Loucy (cell line): ENCODE measurements around the gene CCDC148.

ENCODE experiments used
- H2AFZ ChIP-seq: fragments of 200-600 bp; sonication (generic); 2 replicates; pipeline ENCODE4 v1.6.0; 2016; ENCODE audit warnings: antibody characterized with exemption, mild to moderate bottlenecking, low read length, moderate library complexity
- H3F3A ChIP-seq: fragments of 200-600 bp; 2 replicates; pipeline ENCODE4 v1.6.0; 2016; ENCODE audit warnings: antibody characterized with exemption, low read depth, mild to moderate bottlenecking
- H3K27me3 ChIP-seq: fragments of 200-600 bp; sonication (generic); 2 replicates; pipeline ENCODE4 v1.6.1; 2014; ENCODE audit warnings: low read length, mild to moderate bottlenecking; ENCODE audit not compliant: insufficient read depth, poor library complexity, severe bottlenecking
- H3K36me3 ChIP-seq: fragments of 200-600 bp; sonication (generic); 2 replicates; pipeline ENCODE4 v1.6.1; 2016; ENCODE audit warnings: low read length; ENCODE audit not compliant: insufficient read depth
- H3K4me1 ChIP-seq: fragments of 200-600 bp; sonication (generic); 2 replicates; pipeline ENCODE4 v1.5.1; 2014; ENCODE audit warnings: low read length, mild to moderate bottlenecking; ENCODE audit not compliant: insufficient read depth, poor library complexity, severe bottlenecking
- H3K4me2 ChIP-seq: fragments of 200-600 bp; sonication (generic); 2 replicates; pipeline ENCODE4 v1.6.0; 2014; ENCODE audit warnings: antibody characterized with exemption, low read length, low read depth, mild to moderate bottlenecking; ENCODE audit not compliant: poor library complexity, severe bottlenecking
- H3K4me3 ChIP-seq: fragments of 200-600 bp; sonication (generic); 2 replicates; pipeline ENCODE4 v1.5.1; 2014; ENCODE audit warnings: low read length, mild to moderate bottlenecking, mixed read lengths; ENCODE audit not compliant: poor library complexity, severe bottlenecking
- H3K79me2 ChIP-seq: fragments of 200-600 bp; sonication (generic); 2 replicates; pipeline ENCODE4 v1.6.1; 2014; ENCODE audit warnings: low read length; ENCODE audit not compliant: insufficient read depth
- H3K9ac ChIP-seq: fragments of 200-600 bp; sonication (generic); 2 replicates; pipeline ENCODE4 v1.6.0; 2014; ENCODE audit warnings: mild to moderate bottlenecking, low read depth, low read length, moderate library complexity; ENCODE audit not compliant: poor library complexity, severe bottlenecking
- H3K9me2 ChIP-seq: fragments of 200-600 bp; sonication (generic); replicated peaks from 2 replicates; pipeline ENCODE4 v1.6.1; 2016; ENCODE audit warnings: low read depth, low read length, mixed read lengths
- H3K9me3 ChIP-seq: fragments of 200-600 bp; sonication (generic); 2 replicates; pipeline ENCODE4 v1.6.1; 2014; ENCODE audit warnings: mild to moderate bottlenecking, antibody characterized with exemption, low read length, low read depth; ENCODE audit not compliant: insufficient read depth
- H4K20me1 ChIP-seq: fragments of 200-600 bp; sonication (generic); 2 replicates; pipeline ENCODE4 v1.6.0; 2014; ENCODE audit warnings: antibody characterized with exemption, low read length, mild to moderate bottlenecking; ENCODE audit not compliant: insufficient read depth, poor library complexity, severe bottlenecking
- EZH2phosphoT487 ChIP-seq: fragments of 200-600 bp; IDR thresholded peaks from 2 replicates; pipeline ENCODE4 v1.6.1; 2018; ENCODE audit warnings: antibody characterized with exemption, mild to moderate bottlenecking, moderate library complexity, borderline replicate concordance
- TF ChIP-seq, protein P1 (sequence below): fragments of 200-600 bp; sonication (generic); conservative IDR thresholded peaks from 2 replicates; pipeline ENCODE4 v1.5.1; 2014; ENCODE audit warnings: mild to moderate bottlenecking, antibody characterized with exemption, low read length

Gene CCDC148

DNA sequence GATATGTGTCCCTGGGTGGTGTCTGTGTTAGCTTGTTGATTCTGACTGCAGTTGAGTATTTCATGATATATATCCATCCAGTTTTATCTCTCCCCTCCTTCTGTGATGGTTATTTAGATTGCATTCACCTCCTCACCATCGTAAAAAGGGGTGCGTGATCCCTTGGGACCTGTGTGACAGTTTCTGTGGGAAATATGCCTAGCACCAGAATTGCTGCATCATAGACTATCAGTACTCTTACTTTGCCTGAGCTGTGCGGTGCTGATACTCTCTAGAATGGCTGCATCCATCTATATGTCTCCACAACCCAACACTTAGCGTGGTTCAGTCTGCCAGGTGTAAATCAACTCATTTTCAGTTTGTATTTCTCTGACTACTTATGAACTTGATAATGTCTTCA, 34.5 kb upstream of the CCDC148 start:
- Histone ChIP-seq H3K9ac (no peak overlapping the region), H4K20me1 (peaks cover 4% of the 10 kb centered on the region), H2AFZ (no peak overlapping the region), H3F3A (no peaks in the 10 kb centered on the region), H3K27me3 (no peaks in the 10 kb centered on the region), H3K9me2 (no peaks in the 10 kb centered on the region), H3K79me2 (peaks cover 24% of the 10 kb centered on the region; the same call in 1 of the 2 replicates), H3K36me3 (no peaks in the 10 kb centered on the region), H3K9me3 (no peaks in the 10 kb centered on the region), H3K4me3 (no peak overlapping the region), H3K4me1 (peaks cover 6% of the 10 kb centered on the region), H3K4me2 (no peak overlapping the region)
- TF ChIP-seq, protein P1, sequence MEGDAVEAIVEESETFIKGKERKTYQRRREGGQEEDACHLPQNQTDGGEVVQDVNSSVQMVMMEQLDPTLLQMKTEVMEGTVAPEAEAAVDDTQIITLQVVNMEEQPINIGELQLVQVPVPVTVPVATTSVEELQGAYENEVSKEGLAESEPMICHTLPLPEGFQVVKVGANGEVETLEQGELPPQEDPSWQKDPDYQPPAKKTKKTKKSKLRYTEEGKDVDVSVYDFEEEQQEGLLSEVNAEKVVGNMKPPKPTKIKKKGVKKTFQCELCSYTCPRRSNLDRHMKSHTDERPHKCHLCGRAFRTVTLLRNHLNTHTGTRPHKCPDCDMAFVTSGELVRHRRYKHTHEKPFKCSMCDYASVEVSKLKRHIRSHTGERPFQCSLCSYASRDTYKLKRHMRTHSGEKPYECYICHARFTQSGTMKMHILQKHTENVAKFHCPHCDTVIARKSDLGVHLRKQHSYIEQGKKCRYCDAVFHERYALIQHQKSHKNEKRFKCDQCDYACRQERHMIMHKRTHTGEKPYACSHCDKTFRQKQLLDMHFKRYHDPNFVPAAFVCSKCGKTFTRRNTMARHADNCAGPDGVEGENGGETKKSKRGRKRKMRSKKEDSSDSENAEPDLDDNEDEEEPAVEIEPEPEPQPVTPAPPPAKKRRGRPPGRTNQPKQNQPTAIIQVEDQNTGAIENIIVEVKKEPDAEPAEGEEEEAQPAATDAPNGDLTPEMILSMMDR: no peak
- TF ChIP-seq EZH2phosphoT487: no peak

DNA sequence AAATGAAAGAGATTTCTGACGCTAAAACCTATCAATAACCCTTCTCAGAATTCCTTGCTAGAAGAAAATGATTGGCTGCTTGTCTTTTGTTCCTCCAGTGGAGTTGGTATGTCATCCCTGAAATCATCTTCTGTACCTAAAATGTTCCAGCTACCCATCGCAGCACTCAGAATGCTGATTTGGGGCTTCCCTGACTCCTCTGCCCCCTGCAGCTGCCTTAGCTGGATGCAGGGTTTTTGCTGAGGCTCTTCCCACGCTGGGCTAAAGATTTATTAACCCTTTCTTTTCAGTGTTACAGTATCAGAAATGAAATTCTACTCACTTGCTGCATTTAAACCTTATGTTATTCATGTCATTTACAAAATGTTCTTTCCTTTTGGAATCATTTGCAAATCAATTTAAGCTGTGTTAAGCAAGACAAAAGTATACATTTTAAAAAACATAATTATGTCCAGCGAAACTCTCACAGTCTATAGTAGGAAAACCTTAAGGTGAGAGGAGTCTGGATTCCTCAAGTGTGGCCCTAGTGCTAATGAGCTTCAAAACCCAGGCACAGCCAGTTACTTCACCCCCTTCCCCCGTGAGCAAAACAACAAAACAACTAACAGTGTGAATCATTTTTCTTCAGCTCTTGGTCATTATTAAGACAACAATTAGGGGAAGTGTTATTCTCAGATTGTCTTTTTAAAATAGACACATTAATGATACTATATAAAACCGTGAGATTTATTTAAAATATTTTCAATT, 33.0 kb upstream of the CCDC148 start:
- no peak overlapping the region for H3K4me2 ChIP-seq
- no peak overlapping the region for H2AFZ ChIP-seq
- H4K20me1 ChIP-seq: peaks cover 4% of the 10 kb centered on the region

DNA sequence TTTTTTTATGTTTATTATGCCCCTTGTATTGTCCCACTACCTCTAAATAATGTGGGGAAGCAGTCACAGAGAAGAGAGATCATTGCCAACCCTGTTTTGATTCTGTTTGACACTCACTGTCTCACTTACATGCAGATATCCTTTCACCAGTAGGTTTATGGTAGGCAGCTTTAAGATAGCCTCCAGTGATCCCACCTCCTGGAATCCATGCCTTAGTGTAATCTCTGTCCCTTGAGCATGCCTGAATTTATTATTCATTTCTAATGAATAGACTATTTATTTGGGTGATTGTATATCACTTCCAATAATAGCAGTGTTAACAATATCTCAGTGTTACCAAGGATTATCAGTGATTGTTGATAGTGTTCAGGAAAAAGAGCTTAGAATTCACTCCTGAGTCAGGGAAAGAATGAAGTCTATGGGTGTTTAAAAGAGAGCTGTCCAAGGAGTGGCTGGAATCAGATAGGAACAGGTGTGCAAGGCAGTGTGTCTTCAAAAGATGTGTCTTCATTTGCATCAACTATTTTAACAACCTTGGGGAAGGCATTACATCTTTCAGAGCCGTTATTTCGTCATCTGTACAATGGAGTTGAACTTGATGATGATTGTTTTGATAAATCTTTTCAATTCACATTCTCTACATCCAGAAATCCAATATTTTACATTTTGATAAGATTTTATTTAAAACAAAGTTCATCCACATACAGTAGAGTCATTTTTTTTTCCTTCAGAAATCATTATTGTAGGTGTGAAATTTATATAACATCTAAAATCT, 32.1 kb upstream of the CCDC148 start:
- Histone ChIP-seq H3K36me3 (no peaks in the 10 kb centered on the region), H3K9ac (no peak overlapping the region), H3K9me3 (no peaks in the 10 kb centered on the region), H3K9me2 (no peaks in the 10 kb centered on the region), H3F3A (no peaks in the 10 kb centered on the region), H3K79me2 (peaks cover 29% of the 10 kb centered on the region; the same call in 1 of the 2 replicates), H4K20me1 (peaks cover 4% of the 10 kb centered on the region), H3K4me1 (peaks cover 6% of the 10 kb centered on the region), H3K27me3 (no peaks in the 10 kb centered on the region), H3K4me3 (no peak overlapping the region), H2AFZ (no peak overlapping the region), H3K4me2 (no peak overlapping the region)
- no peak for TF ChIP-seq EZH2phosphoT487
- TF ChIP-seq, protein P1: no peak

More for the DNA sequence above, 33.0 kb upstream of the CCDC148 start:
- no peak overlapping the region for H3K9ac ChIP-seq
- no peaks in the 10 kb centered on the region for H3K9me3 ChIP-seq
- H3F3A ChIP-seq: no peaks in the 10 kb centered on the region
- H3K36me3 ChIP-seq: no peaks in the 10 kb centered on the region
- peaks cover 29% of the 10 kb centered on the region; the same call in 1 of the 2 replicates for H3K79me2 ChIP-seq
- no peaks in the 10 kb centered on the region for H3K9me2 ChIP-seq
- peaks cover 6% of the 10 kb centered on the region for H3K4me1 ChIP-seq
- no peak overlapping the region for H3K4me3 ChIP-seq
- no peaks in the 10 kb centered on the region for H3K27me3 ChIP-seq
- TF ChIP-seq EZH2phosphoT487: no peak
- TF ChIP-seq, protein P1: no peak
